ENCODE measurements around the gene ATP8A2. TPM values are rescaled to one million over a fixed set of nuclear protein-coding genes. Genes with fewer than 3 reads are reported as not detected.

ATP8A2 gene
- total and polyA plus RNA-seq, 4 donors: 0.01 to 0.08 (median 0.05) TPM; not detected in 1

GRCh38 chr13:25378528-25378927 lies 6.8 kb downstream of the ATP8A2 start:
- H3K4me1 ChIP-seq (ENCODE audit: control insufficient read depth in 4 of 4, insufficient read depth in 4 of 4, low read length in 3 of 4): no peaks in the 10 kb centered on the region
- no peaks in the 10 kb centered on the region for H3K9me3 ChIP-seq (ENCODE audit: control insufficient read depth in 4 of 4, low read length in 3 of 4)
- no peak overlapping the region for H3K27ac ChIP-seq (ENCODE audit: low read depth in 1 of 2, low read length in 2 of 2)
- TF ChIP-seq TAF1 (conservative IDR thresholded peaks at IDR 0.05) (no peak), EGR1 (IDR thresholded peaks at IDR 0.05; ENCODE audit: low read depth in 2 of 2) (no peak), ATF3 (IDR thresholded peaks at IDR 0.05) (no peak), GABPA (IDR thresholded peaks at IDR 0.05 in 1 of 2, conservative IDR thresholded peaks at IDR 0.05 in 1 of 2) (no peak), REST (IDR thresholded peaks at IDR 0.05) (no peak), HNF4G (IDR thresholded peaks at IDR 0.05) (no peak), ZBTB33 (IDR thresholded peaks at IDR 0.05) (no peak), RXRA (IDR thresholded peaks at IDR 0.05) (no peak), YY1 (IDR thresholded peaks at IDR 0.05) (no peak), JUND (IDR thresholded peaks at IDR 0.05) (no peak), SP1 (IDR thresholded peaks at IDR 0.05) (no peak), NR2F2 (IDR thresholded peaks at IDR 0.05) (no peak), MAX (IDR thresholded peaks at IDR 0.05) (no peak), FOXA2 (IDR thresholded peaks at IDR 0.05) (no peak), RAD21 (IDR thresholded peaks at IDR 0.05) (no peak), FOXA1 (IDR thresholded peaks at IDR 0.05) (no peak), HNF4A (conservative IDR thresholded peaks at IDR 0.05) (no peak)
- H3K27me3 ChIP-seq (ENCODE audit: control insufficient read depth in 4 of 4, insufficient read depth in 4 of 4, low read length in 3 of 4): peaks cover 0 to 12% (median 2%) of the 10 kb centered on the region in 4 donors
- no peak overlapping the region for H3K9ac ChIP-seq (ENCODE audit: low read depth in 1 of 2, low read length in 2 of 2)
- H3K4me3 ChIP-seq (ENCODE audit: low read depth in 1 of 3, low read length in 3 of 3): no peak overlapping the region
- DNase-seq (ENCODE audit: low spot score): no peak
- no peaks in the 10 kb centered on the region for H3K36me3 ChIP-seq (ENCODE audit: control insufficient read depth in 4 of 4, insufficient read depth in 3 of 4, low read depth in 1 of 4, low read length in 3 of 4)
- WGBS: 72% methylated on average over 5 of the region's 5 CpGs

- H3K4me3 ChIP-seq (ENCODE audit: low read depth in 1 of 3, low read length in 3 of 3): no peak overlapping the region
- peaks cover 0 to 12% (median 0%) of the 10 kb centered on the region in 4 donors for H3K27me3 ChIP-seq (ENCODE audit: control insufficient read depth in 4 of 4, insufficient read depth in 4 of 4, low read length in 3 of 4)
- no peaks in the 10 kb centered on the region for H3K36me3 ChIP-seq (ENCODE audit: control insufficient read depth in 4 of 4, insufficient read depth in 3 of 4, low read depth in 1 of 4, low read length in 3 of 4)
- H3K4me1 ChIP-seq (ENCODE audit: control insufficient read depth in 4 of 4, insufficient read depth in 4 of 4, low read length in 3 of 4): no peaks in the 10 kb centered on the region
- H3K9me3 ChIP-seq (ENCODE audit: control insufficient read depth in 4 of 4, low read length in 3 of 4): no peaks in the 10 kb centered on the region
- 34% methylated on average over 1 of the region's 1 CpG for WGBS
- H3K27ac ChIP-seq (ENCODE audit: low read depth in 1 of 2, low read length in 2 of 2): no peak overlapping the region
- no peak overlapping the region for H3K9ac ChIP-seq (ENCODE audit: low read depth in 1 of 2, low read length in 2 of 2)
- no peak for TF ChIP-seq CTCF (IDR thresholded peaks at IDR 0.05; ENCODE audit: low read depth, low read length, missing input control)
- TF ChIP-seq SP1 (IDR thresholded peaks at IDR 0.05): no peak
- TF ChIP-seq GABPA (IDR thresholded peaks at IDR 0.05 in 1 of 2, conservative IDR thresholded peaks at IDR 0.05 in 1 of 2): no peak
- TF ChIP-seq FOXA1 (IDR thresholded peaks at IDR 0.05): no peak
- no peak for TF ChIP-seq RXRA (IDR thresholded peaks at IDR 0.05)
- TF ChIP-seq HNF4G (IDR thresholded peaks at IDR 0.05): no peak
- no peak for TF ChIP-seq JUND (IDR thresholded peaks at IDR 0.05)
- DNase-seq (ENCODE audit: low spot score): no peak
Measured at GRCh38 chr13:25379011-25379410, 7.2 kb downstream of the ATP8A2 start.

Measured in liver (tissue), 9 donors.